ENCODE results near the gene LTO1.

Gene LTO1

DNA sequence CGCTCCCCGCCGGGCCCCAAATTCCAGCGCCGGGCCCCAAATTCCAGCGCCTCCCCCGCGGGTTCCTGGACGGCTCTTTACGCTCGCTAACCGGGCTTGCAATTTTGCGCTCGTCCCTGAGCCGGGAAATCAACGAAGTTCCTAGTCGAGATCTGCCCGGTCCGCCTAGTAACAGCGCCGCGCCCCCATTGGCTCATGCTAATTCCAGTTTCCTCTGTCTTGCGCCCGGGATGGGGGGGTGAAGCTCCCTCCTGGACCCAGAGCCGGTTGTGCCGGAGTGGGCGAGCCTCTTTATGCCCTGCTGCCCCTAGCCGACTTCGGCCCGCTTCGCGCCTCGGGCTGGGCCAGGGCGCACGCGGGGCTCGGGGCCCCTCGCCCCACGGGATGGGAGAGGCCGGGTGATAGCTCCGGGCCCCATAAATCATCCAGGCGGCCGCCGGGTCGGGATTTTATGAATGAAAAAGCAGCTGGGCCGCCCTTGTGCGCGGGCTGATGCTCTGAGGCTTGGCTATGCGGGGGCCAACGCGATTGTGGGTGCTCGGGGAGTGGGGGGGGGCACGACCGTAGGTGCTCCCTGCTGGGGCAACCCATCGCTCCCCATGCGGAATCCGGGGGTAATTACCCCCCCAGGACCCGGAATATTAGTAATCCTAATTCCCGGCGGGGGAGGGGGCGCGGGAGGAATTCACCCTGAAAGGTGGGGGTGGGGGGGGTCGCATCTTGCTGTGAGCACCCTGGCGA lies 36.0 kb downstream of the LTO1 start:
- H4K20me1 ChIP-seq (ENCODE audit: insufficient read depth, low read length, poor library complexity, severe bottlenecking) = no peaks in the 10 kb centered on the region
- H3F3A ChIP-seq (ENCODE audit: low read depth) = no peaks in the 10 kb centered on the region
- TF ChIP-seq EZH2phosphoT487 (IDR thresholded peaks at IDR 0.05; ENCODE audit: borderline replicate concordance) (no peak), CTCF (conservative IDR thresholded peaks at IDR 0.05; ENCODE audit: low read length) (no peak)
- H3K9me2 ChIP-seq (replicated peaks; ENCODE audit: low read depth, low read length) = no peaks in the 10 kb centered on the region
- H3K27me3 ChIP-seq (ENCODE audit: insufficient read depth, low read length, poor library complexity, severe bottlenecking) = no peaks in the 10 kb centered on the region
- H3K4me3 ChIP-seq (ENCODE audit: low read length, poor library complexity, severe bottlenecking) = peak overlapping the region; percentile 51
- no peaks in the 10 kb centered on the region for H3K36me3 ChIP-seq (ENCODE audit: insufficient read depth, low read length)
- H3K9ac ChIP-seq (ENCODE audit: low read depth, low read length, poor library complexity, severe bottlenecking) = no peak overlapping the region
- H3K4me1 ChIP-seq (ENCODE audit: insufficient read depth, low read length, poor library complexity, severe bottlenecking) = no peaks in the 10 kb centered on the region
- H2AFZ ChIP-seq (ENCODE audit: low read length) = no peak overlapping the region
- H3K9me3 ChIP-seq (ENCODE audit: insufficient read depth, low read depth, low read length) = no peaks in the 10 kb centered on the region
- H3K79me2 ChIP-seq (ENCODE audit: insufficient read depth, low read length) = no peaks in the 10 kb centered on the region
- peak overlapping the region; percentile 55 for H3K4me2 ChIP-seq (ENCODE audit: low read depth, low read length, poor library complexity, severe bottlenecking)

DNA sequence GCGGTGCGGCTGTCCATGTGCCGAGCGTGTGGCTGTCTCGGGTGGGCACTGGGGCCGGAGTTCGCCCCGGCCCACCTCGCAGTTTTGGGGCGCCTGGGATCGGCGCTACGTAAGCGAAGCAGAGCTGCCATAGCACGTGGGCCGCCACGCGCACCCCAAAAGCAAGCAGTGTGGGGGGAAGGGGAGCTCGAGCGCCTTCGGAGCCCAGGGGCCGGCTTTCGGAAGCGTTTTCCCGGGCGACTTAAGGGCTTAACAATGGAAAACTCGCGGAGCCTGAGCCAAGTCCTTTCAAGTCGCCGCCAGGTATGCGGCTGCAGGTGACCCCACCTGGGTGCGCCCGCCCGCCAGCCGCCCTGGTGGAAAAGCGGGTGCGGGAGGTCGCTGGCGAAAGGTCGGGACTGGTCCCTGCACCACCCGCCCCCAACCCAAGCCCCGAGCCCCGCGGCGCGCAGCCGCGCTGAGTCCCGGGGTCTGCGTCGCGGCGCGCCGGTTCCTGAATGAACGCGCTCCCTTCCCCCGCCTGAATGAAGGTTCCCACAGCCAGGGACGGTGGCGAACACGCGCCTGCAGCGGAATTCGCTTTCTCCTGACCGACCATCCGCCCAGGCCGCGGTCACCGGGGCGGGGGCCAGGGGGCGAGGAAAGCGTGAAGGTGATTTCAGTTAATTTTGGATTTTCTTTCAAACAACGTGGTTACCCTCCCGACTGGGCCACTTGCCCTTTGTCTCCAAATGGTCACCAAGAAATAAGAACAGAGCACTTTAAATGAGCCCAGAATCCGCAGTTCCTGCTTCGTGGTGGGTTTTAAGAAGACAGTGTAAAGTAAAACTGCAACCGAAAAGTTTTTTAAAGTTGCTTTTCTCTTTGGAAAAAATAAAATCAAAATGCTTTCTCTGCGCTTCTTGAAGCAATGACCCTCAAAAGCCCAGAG lies 36.9 kb downstream of the LTO1 start:
- Histone ChIP-seq H3F3A (ENCODE audit: low read depth) (no peaks in the 10 kb centered on the region), H3K9me3 (ENCODE audit: insufficient read depth, low read depth, low read length) (no peaks in the 10 kb centered on the region), H3K4me2 (ENCODE audit: low read depth, low read length, poor library complexity, severe bottlenecking) (peak overlapping the region; percentile 55), H3K4me1 (ENCODE audit: insufficient read depth, low read length, poor library complexity, severe bottlenecking) (no peaks in the 10 kb centered on the region), H4K20me1 (ENCODE audit: insufficient read depth, low read length, poor library complexity, severe bottlenecking) (no peaks in the 10 kb centered on the region), H2AFZ (ENCODE audit: low read length) (no peak overlapping the region), H3K36me3 (ENCODE audit: insufficient read depth, low read length) (no peaks in the 10 kb centered on the region), H3K9ac (ENCODE audit: low read depth, low read length, poor library complexity, severe bottlenecking) (no peak overlapping the region), H3K9me2 (replicated peaks; ENCODE audit: low read depth, low read length) (no peaks in the 10 kb centered on the region), H3K79me2 (ENCODE audit: insufficient read depth, low read length) (no peaks in the 10 kb centered on the region), H3K27me3 (ENCODE audit: insufficient read depth, low read length, poor library complexity, severe bottlenecking) (no peaks in the 10 kb centered on the region), H3K4me3 (ENCODE audit: low read length, poor library complexity, severe bottlenecking) (peak overlapping the region; percentile 51)
- TF ChIP-seq CTCF (conservative IDR thresholded peaks at IDR 0.05; ENCODE audit: low read length) (no peak), EZH2phosphoT487 (IDR thresholded peaks at IDR 0.05; ENCODE audit: borderline replicate concordance) (no peak)

GRCh38 chr11:69637198-69637940 lies 37.8 kb downstream of the LTO1 start:
- no peaks in the 10 kb centered on the region for H3K27me3 ChIP-seq (ENCODE audit: insufficient read depth, low read length, poor library complexity, severe bottlenecking)
- no peak overlapping the region for H2AFZ ChIP-seq (ENCODE audit: low read length)
- H3K4me3 ChIP-seq (ENCODE audit: low read length, poor library complexity, severe bottlenecking) = no peak overlapping the region
- no peaks in the 10 kb centered on the region for H3K79me2 ChIP-seq (ENCODE audit: insufficient read depth, low read length)
- H3K9ac ChIP-seq (ENCODE audit: low read depth, low read length, poor library complexity, severe bottlenecking) = no peak overlapping the region
- no peaks in the 10 kb centered on the region for H3F3A ChIP-seq (ENCODE audit: low read depth)
- H4K20me1 ChIP-seq (ENCODE audit: insufficient read depth, low read length, poor library complexity, severe bottlenecking) = no peaks in the 10 kb centered on the region
- H3K4me2 ChIP-seq (ENCODE audit: low read depth, low read length, poor library complexity, severe bottlenecking) = no peak overlapping the region
- no peak for TF ChIP-seq EZH2phosphoT487 (IDR thresholded peaks at IDR 0.05; ENCODE audit: borderline replicate concordance)
- TF ChIP-seq CTCF (conservative IDR thresholded peaks at IDR 0.05; ENCODE audit: low read length) = no peak
- no peaks in the 10 kb centered on the region for H3K4me1 ChIP-seq (ENCODE audit: insufficient read depth, low read length, poor library complexity, severe bottlenecking)
- H3K9me2 ChIP-seq (replicated peaks; ENCODE audit: low read depth, low read length) = no peaks in the 10 kb centered on the region
- H3K9me3 ChIP-seq (ENCODE audit: insufficient read depth, low read depth, low read length) = no peaks in the 10 kb centered on the region
- no peaks in the 10 kb centered on the region for H3K36me3 ChIP-seq (ENCODE audit: insufficient read depth, low read length)
